KG1 (cell line): Measurements from ENCODE around the gene ADGRD1.

ENCODE experiments used
- DNase-seq: peaks from one replicate; lab custom pipeline; 2025; lab: John Stamatoyannopoulos, UW

The ADGRD1 gene

GRCh38 chr12:131025234-131025633 lies 71.5 kb downstream of the ADGRD1 start:
- DNase-seq: no peak

- no peak for DNase-seq
These were observed 72.4 kb downstream of the ADGRD1 start for GRCh38 chr12:131025939-131026702.

GRCh38 chr12:131026754-131027153 lies 73.0 kb downstream of the ADGRD1 start:
- DNase-seq: no peak

GRCh38 chr12:131027264-131027663 lies 73.6 kb downstream of the ADGRD1 start:
- no peak for DNase-seq

- DNase-seq: no peak
These were observed 74.3 kb downstream of the ADGRD1 start for GRCh38 chr12:131027876-131028586.

- DNase-seq: no peak
These were observed 75.1 kb downstream of the ADGRD1 start for GRCh38 chr12:131028587-131029338.

- DNase-seq: no peak
These were observed 77.0 kb downstream of the ADGRD1 start for GRCh38 chr12:131030472-131031328.

- DNase-seq: no peak
These were observed 78.5 kb downstream of the ADGRD1 start for GRCh38 chr12:131032082-131032750.

- no peak for DNase-seq
These were observed 79.8 kb downstream of the ADGRD1 start for GRCh38 chr12:131033486-131033885.

GRCh38 chr12:131033886-131034482 lies 80.3 kb downstream of the ADGRD1 start:
- DNase-seq: no peak

- DNase-seq: no peak
These were observed 81.0 kb downstream of the ADGRD1 start for GRCh38 chr12:131034631-131035244.

- no peak for DNase-seq
These were observed 81.6 kb downstream of the ADGRD1 start for GRCh38 chr12:131035245-131035681.

- no peak for DNase-seq
These were observed 84.5 kb downstream of the ADGRD1 start for GRCh38 chr12:131038159-131038558.

GRCh38 chr12:131038961-131039950 lies 85.5 kb downstream of the ADGRD1 start:
- no peak for DNase-seq

- DNase-seq: no peak
These were observed 86.8 kb downstream of the ADGRD1 start for GRCh38 chr12:131040491-131040890.

- no peak for DNase-seq
These were observed 87.7 kb downstream of the ADGRD1 start for GRCh38 chr12:131041216-131041967.

- no peak for DNase-seq
These were observed 88.5 kb downstream of the ADGRD1 start for GRCh38 chr12:131041968-131042833.
